ENCODE data around the gene OSBPL8. TPM values are rescaled to one million over a fixed set of nuclear protein-coding genes. Genes with fewer than 3 reads are reported as not detected.

The OSBPL8 gene
- total RNA-seq, 4 donors from 2014 or later = 25.6 to 46.0 (median 43.4) TPM

- TF ChIP-seq, protein P1, sequence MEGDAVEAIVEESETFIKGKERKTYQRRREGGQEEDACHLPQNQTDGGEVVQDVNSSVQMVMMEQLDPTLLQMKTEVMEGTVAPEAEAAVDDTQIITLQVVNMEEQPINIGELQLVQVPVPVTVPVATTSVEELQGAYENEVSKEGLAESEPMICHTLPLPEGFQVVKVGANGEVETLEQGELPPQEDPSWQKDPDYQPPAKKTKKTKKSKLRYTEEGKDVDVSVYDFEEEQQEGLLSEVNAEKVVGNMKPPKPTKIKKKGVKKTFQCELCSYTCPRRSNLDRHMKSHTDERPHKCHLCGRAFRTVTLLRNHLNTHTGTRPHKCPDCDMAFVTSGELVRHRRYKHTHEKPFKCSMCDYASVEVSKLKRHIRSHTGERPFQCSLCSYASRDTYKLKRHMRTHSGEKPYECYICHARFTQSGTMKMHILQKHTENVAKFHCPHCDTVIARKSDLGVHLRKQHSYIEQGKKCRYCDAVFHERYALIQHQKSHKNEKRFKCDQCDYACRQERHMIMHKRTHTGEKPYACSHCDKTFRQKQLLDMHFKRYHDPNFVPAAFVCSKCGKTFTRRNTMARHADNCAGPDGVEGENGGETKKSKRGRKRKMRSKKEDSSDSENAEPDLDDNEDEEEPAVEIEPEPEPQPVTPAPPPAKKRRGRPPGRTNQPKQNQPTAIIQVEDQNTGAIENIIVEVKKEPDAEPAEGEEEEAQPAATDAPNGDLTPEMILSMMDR (IDR thresholded peaks at IDR 0.05 in 4 of 5, conservative IDR thresholded peaks at IDR 0.05 in 1 of 5) = no peak
- TF ChIP-seq POLR2A (IDR thresholded peaks at IDR 0.05) = no peak
- H3K9me3 ChIP-seq = no peaks in the 10 kb centered on the region
- no peak overlapping the region for H3K4me3 ChIP-seq
- peaks cover 21 to 28% of the 10 kb centered on the region in 2 donors for H3K4me1 ChIP-seq
- in situ Hi-C loops (cut with MboI; ENCODE audit: low sequenced_read_pairs in 4 of 4) (no loop called here), intact Hi-C loops (cut with DNase I; ENCODE audit: low total_unique reads) (no loop called here)
- H3K27me3 ChIP-seq = no peaks in the 10 kb centered on the region
- ATAC-seq (peak in 1 of 2 donors; percentile 78), DNase-seq (no peak)
- peak overlapping the region; percentile 38 to 63 (median 51) for H3K27ac ChIP-seq
- no peaks in the 10 kb centered on the region for H3K36me3 ChIP-seq
Measured at GRCh38 chr12:76529226-76529918, 30.2 kb downstream of the OSBPL8 start.

GRCh38 chr12:76523408-76523807 is 36.2 kb downstream of the OSBPL8 start:
- DNase-seq = no peak
- no peaks in the 10 kb centered on the region for H3K27me3 ChIP-seq
- peaks cover 0 to under 1% of the 10 kb centered on the region in 2 donors for H3K4me1 ChIP-seq
- in situ Hi-C loops (cut with MboI; ENCODE audit: low sequenced_read_pairs in 4 of 4) = no loop called here
- TF ChIP-seq POLR2A (IDR thresholded peaks at IDR 0.05) = no peak
- TF ChIP-seq, protein P1 (IDR thresholded peaks at IDR 0.05 in 4 of 5, conservative IDR thresholded peaks at IDR 0.05 in 1 of 5) = no peak
- no peak overlapping the region for H3K27ac ChIP-seq
- no peak for ATAC-seq
- intact Hi-C loops (cut with DNase I; ENCODE audit: low total_unique reads) = no loop called here
- H3K9me3 ChIP-seq = no peaks in the 10 kb centered on the region
- H3K36me3 ChIP-seq = peaks cover 0 to 4% of the 10 kb centered on the region in 2 donors
- no peak overlapping the region for H3K4me3 ChIP-seq

DNA sequence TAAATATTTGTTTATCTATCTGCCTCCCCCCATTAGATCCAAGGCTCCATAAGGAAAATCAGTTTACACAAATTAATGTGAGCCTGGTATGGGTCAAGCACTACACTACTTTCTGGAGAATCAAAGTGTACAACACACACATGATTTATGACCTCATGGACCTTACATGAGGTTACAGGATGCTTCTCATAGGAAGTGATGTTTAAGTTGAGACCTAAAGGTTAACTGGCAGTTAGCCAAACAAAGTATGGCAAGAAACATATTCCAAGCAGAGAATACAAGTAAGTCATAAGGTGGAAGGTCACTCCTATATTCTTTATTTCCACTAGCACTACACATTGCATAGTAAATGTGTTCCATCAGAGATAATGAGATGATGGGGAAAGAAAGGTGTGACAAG is 39.2 kb downstream of the OSBPL8 start:
- no peak overlapping the region for H3K4me3 ChIP-seq
- H3K36me3 ChIP-seq = peaks cover 0 to 9% of the 10 kb centered on the region in 2 donors
- TF ChIP-seq POLR2A (IDR thresholded peaks at IDR 0.05) = no peak
- TF ChIP-seq, protein P1 (IDR thresholded peaks at IDR 0.05 in 4 of 5, conservative IDR thresholded peaks at IDR 0.05 in 1 of 5) = no peak
- DNase-seq (no peak), ATAC-seq (no peak)
- H3K27ac ChIP-seq = no peak overlapping the region
- H3K4me1 ChIP-seq = peaks cover 0 to 6% of the 10 kb centered on the region in 2 donors
- no peaks in the 10 kb centered on the region for H3K27me3 ChIP-seq
- in situ Hi-C loops (cut with MboI; ENCODE audit: low sequenced_read_pairs in 4 of 4) = no loop called here
- H3K9me3 ChIP-seq = no peaks in the 10 kb centered on the region
- intact Hi-C loops (cut with DNase I; ENCODE audit: low total_unique reads) = no loop called here

DNA sequence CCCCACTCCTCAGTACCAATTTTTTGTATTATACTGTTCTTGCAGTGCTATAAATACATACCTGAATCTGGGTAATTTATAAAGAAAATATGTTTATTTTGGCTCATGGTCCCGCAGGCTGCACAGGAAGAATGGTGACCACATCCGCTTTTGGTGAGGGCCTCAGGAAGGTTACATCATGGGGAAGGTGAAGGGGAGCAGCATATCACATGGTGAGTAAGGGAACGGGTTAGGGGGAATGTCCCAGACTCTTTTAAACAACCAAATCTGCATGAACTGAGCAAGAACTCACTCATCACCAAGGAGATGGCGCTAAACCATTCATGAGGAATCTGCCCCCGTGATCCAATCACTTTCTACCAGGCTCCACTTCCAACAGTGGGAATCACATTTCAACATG is 40.0 kb downstream of the OSBPL8 start:
- in situ Hi-C loops (cut with MboI; ENCODE audit: low sequenced_read_pairs in 4 of 4) = no loop called here
- H3K36me3 ChIP-seq = peaks cover 0 to 9% of the 10 kb centered on the region in 2 donors
- no peaks in the 10 kb centered on the region for H3K27me3 ChIP-seq
- ATAC-seq = no peak
- no peaks in the 10 kb centered on the region for H3K9me3 ChIP-seq
- no peak for TF ChIP-seq POLR2A (IDR thresholded peaks at IDR 0.05)
- TF ChIP-seq, protein P1 (IDR thresholded peaks at IDR 0.05 in 4 of 5, conservative IDR thresholded peaks at IDR 0.05 in 1 of 5) = no peak
- no peak overlapping the region for H3K27ac ChIP-seq
- intact Hi-C loops (cut with DNase I; ENCODE audit: low total_unique reads) = no loop called here
- DNase-seq = no peak
- H3K4me3 ChIP-seq = no peak overlapping the region
- peaks cover 0 to 6% of the 10 kb centered on the region in 2 donors for H3K4me1 ChIP-seq
